HCT116 (cell line): Measurements from ENCODE around the gene METTL6.

ENCODE experiments used
- CTCF ChIP-seq, 3 experiments: fragments of 200-600 bp in 1 of 3; sonication (generic) in 1 of 3; IDR thresholded peaks in 2 of 3; conservative IDR thresholded peaks in 1 of 3; 2 replicates each; pipeline ENCODE4 v1.5.1; 2012 to 2017; ENCODE audit warnings: low read depth in 2 of 3, low read length in 2 of 3, antibody characterized with exemption in 1 of 3, borderline replicate concordance in 1 of 3, control low read depth in 1 of 3, mild to moderate bottlenecking in 1 of 3, mixed read lengths in 1 of 3, mixed run types in 1 of 3, moderate library complexity in 1 of 3; ENCODE audit not compliant: insufficient read depth in 1 of 3
- ELF1 ChIP-seq: IDR thresholded peaks from 2 replicates; pipeline ENCODE4 v1.6.1; 2012; ENCODE audit warnings: low read depth, borderline replicate concordance
- EZH2 ChIP-seq: fragments of 200-600 bp; sonication (generic); IDR thresholded peaks from 2 replicates; pipeline ENCODE4 v1.6.1; 2017; ENCODE audit warnings: antibody characterized with exemption, mixed run types
- EZH2phosphoT487 ChIP-seq: fragments of 200-600 bp; IDR thresholded peaks from 2 replicates; pipeline ENCODE4 v1.6.1; 2018; ENCODE audit warnings: antibody characterized with exemption, borderline replicate concordance
- FOSL1 ChIP-seq: IDR thresholded peaks from 2 replicates; pipeline ENCODE4 v1.6.1; 2012; ENCODE audit warnings: low read depth
- JUND ChIP-seq: IDR thresholded peaks from 2 replicates; pipeline ENCODE4 v1.6.1; 2012
- MAX ChIP-seq: IDR thresholded peaks from 2 replicates; pipeline ENCODE4 v1.6.1; 2012
- POLR2A ChIP-seq: IDR thresholded peaks from 2 replicates; pipeline ENCODE4 v1.7.0; 2011; ENCODE audit warnings: borderline replicate concordance; ENCODE audit not compliant: insufficient read depth, insufficient read length; ENCODE audit errors: extremely low read depth
- POLR2AphosphoS5 ChIP-seq: IDR thresholded peaks from 2 replicates; pipeline ENCODE4 v1.6.1; 2011; ENCODE audit warnings: mild to moderate bottlenecking, low read depth, low read length, moderate library complexity
- RAD21 ChIP-seq: IDR thresholded peaks from 2 replicates; pipeline ENCODE4 v1.6.1; 2012; ENCODE audit warnings: low read depth, mild to moderate bottlenecking
- REST ChIP-seq: IDR thresholded peaks from 2 replicates; pipeline ENCODE4 v1.6.1; 2012; ENCODE audit warnings: low read depth
- SP1 ChIP-seq: IDR thresholded peaks from 2 replicates; pipeline ENCODE4 v1.6.1; 2012; ENCODE audit warnings: low read depth
- TCF7L2 ChIP-seq: IDR thresholded peaks from 2 replicates; pipeline ENCODE4 v1.7.0; 2011; ENCODE audit warnings: borderline replicate concordance, inconsistent platforms; ENCODE audit not compliant: insufficient read depth, insufficient read length; ENCODE audit errors: extremely low read depth
- ZFX ChIP-seq: fragments of 450-650 bp; IDR thresholded peaks from 2 replicates; pipeline ENCODE4 v1.6.1; 2017

- TF ChIP-seq SP1: no peak
- TF ChIP-seq POLR2A: no peak
- no peak for TF ChIP-seq POLR2AphosphoS5
- no peak for TF ChIP-seq EZH2
- no peak for TF ChIP-seq ELF1
- no peak for TF ChIP-seq ZFX
- no peak for TF ChIP-seq TCF7L2
- TF ChIP-seq CTCF (IDR thresholded peaks at IDR 0.05 in 2 of 3, conservative IDR thresholded peaks at IDR 0.05 in 1 of 3; ENCODE audit: borderline replicate concordance in 1 of 3, insufficient read depth in 1 of 3, low read depth in 2 of 3, low read length in 2 of 3): no peak
- TF ChIP-seq JUND: no peak
- no peak for TF ChIP-seq REST
- TF ChIP-seq MAX: no peak
- TF ChIP-seq RAD21: no peak
- TF ChIP-seq EZH2phosphoT487: no peak
- TF ChIP-seq FOSL1: no peak
These were observed 23.4 kb downstream of the METTL6 start for GRCh38 chr3:15403965-15404364.
